Daoy (cell line): ENCODE measurements around the gene IGFLR1. TPM values are rescaled to one million over a fixed set of nuclear protein-coding genes. Genes with fewer than 3 reads are reported as not detected.
"Not testable (repeated sequence)": the region's sequence is repeated elsewhere in the genome, so short reads cannot be mapped to it uniquely, and the experiment has no call there.

Source experiments
- DNase-seq: peaks from one replicate; pipeline ENCODE4 v3.0.0-alpha.2; 2015; ENCODE audit warnings: low read depth
- total RNA-seq: library from RNA; depleted of rRNA; stranded (reverse); fragments of >200 nt; shearing (Covaris generic); gene quantifications from 2 replicates; pipeline ENCODE4 v1.2.3, GENCODE V29; 2014

The IGFLR1 gene
- total RNA-seq, 1 experiment from 2014 or later: 3.9 TPM

GRCh38 chr19:35724132-35724531 lies 18.1 kb downstream of the IGFLR1 start:
- DNase-seq: not testable (repeated sequence)

- no peak for DNase-seq
Observed at GRCh38 chr19:35723671-35724070, 18.6 kb downstream of the IGFLR1 start.

DNA sequence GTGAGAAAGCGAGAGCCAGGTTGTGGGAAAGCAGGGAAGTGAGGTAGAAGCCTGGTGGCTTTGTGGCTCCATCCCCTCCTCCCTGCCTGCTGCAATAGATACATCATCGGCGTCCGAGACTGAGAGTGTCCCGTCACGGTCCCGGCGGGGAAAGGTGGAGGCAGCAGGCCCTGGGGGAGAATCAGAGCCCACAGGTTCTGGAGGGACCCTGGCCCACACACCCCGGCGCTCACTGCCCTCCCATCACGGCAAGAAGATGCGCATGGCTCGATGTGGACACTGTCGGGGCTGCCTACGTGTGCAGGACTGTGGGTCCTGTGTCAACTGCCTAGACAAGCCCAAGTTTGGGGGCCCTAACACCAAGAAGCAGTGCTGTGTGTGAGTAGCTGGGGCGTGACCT lies 19.4 kb downstream of the IGFLR1 start:
- DNase-seq: no peak

- no peak for DNase-seq
Observed at GRCh38 chr19:35722461-35722860, 19.8 kb downstream of the IGFLR1 start.

DNA sequence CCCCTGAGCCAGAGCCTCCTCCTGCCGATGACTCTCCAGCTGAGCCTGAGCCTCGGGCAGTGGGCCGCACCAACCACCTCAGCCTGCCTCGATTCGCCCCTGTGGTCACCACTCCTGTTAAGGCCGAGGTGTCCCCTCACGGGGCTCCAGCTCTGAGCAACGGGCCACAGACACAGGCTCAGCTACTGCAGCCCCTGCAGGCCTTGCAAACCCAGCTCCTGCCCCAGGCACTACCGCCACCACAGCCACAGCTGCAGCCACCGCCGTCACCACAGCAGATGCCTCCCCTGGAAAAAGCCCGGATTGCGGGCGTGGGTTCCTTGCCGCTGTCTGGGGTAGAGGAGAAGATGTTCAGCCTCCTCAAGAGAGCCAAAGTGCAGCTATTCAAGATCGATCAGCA lies 20.9 kb downstream of the IGFLR1 start:
- no peak for DNase-seq

- no peak for DNase-seq
Observed at GRCh38 chr19:35720648-35721047, 21.6 kb downstream of the IGFLR1 start.

- no peak for DNase-seq
Observed at GRCh38 chr19:35720163-35720524, 22.1 kb downstream of the IGFLR1 start.

DNA sequence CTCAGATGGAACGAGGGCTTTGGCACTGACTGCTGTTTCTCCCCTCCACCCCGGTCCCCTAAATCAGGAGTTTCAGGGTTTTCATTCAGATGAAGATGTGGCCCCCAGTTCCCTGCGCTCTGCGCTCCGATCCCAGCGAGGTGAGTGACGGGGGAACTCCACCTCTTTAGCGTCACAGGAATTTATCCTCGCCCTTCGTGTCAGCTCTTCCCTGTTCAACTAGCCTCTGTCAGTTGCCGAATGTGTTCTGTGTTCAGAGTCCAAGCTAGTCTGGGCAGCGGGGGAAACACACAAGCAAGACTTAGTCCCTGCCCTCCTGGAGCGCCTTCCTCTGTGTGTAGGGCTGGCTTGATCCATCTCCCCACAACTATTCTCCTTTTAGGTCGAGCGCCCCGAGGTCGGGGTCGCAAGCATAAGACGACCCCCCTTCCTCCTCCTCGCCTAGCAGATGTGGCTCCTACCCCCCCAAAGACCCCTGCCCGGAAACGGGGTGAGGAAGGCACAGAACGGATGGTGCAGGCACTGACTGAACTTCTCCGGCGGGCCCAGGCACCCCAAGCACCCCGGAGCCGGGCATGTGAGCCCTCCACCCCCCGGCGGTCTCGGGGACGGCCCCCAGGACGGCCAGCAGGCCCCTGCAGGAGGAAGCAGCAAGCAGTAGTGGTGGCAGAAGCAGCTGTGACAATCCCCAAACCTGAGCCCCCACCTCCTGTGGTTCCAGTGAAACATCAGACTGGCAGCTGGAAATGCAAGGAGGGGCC lies 22.7 kb downstream of the IGFLR1 start:
- DNase-seq: no peak

- DNase-seq: peak; percentile 37
Observed at GRCh38 chr19:35718345-35719041, 23.8 kb downstream of the IGFLR1 start.

- DNase-seq: no peak
Observed at GRCh38 chr19:35717665-35718344, 24.4 kb downstream of the IGFLR1 start, which contains the start of gene KMT2B. KMT2B (plus strand) TSS chr19:35718003; CDS start chr19:35718019, 16 bp downstream.

DNA sequence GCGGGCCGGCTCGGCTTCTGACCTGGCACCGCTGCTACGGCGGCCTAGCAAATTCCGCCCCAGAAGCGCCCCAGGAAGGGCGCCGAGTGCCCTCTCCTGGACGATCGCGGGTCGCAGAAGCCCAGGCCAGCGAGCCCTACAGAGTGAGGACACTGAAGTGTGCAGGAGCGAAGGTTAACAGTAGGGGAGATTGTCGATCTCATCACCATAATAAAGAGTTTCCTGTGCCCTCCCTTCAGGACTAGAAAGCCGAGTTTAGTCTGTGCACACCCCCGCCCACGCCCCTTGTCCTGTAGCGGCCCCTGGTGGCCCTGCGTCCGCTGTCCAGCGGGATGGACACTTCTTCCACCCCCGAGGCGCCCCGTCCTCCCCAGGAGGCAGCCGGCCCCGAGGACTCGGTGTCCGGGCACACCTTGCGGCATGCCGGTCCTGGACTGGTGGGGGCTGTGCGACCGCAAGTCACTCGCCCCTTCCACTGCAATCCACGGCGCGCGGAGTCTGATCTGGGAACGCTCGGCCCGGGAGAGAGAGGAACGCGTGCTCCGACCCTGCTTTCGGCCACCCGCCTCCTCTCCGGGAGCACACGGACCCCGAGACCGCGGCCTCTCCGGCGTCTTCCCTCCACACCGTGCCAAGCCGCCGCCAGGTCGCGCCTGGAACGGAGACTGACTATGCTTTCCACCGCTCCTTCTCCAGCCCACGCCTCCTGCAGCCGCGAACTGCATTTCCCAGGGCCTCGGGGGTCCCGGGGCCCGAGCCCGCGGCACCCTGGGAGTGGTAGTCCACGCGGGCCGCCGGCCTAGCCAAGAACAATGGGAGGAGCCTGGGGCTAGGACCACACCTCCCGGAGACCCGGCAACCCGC lies 25.2 kb downstream of the IGFLR1 start:
- DNase-seq: peak; percentile 97

- peak; percentile 67 for DNase-seq
Observed at GRCh38 chr19:35715981-35716800, 26.1 kb downstream of the IGFLR1 start.

- DNase-seq: no peak
Observed at GRCh38 chr19:35715355-35715809, 26.9 kb downstream of the IGFLR1 start.

DNA sequence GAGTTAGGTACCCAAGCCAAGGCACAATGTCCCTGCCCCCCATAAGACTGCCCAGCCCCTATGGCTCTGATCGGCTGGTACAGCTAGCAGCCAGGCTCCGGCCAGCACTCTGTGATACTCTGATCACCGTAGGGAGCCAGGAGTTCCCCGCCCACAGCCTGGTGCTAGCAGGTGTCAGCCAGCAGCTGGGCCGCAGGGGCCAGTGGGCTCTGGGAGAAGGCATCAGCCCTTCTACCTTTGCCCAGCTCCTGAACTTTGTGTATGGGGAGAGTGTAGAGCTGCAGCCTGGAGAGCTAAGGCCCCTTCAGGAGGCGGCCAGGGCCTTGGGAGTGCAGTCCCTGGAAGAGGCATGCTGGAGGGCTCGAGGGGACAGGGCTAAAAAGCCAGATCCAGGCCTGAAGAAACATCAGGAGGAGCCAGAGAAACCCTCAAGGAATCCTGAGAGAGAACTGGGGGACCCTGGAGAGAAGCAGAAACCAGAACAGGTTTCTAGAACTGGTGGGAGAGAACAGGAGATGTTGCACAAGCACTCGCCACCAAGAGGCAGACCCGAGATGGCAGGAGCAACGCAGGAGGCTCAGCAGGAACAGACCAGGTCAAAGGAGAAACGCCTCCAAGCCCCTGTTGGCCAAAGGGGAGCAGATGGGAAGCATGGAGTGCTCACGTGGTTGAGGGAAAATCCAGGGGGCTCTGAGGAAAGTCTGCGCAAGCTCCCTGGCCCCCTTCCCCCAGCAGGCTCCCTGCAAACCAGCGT lies 27.5 kb downstream of the IGFLR1 start:
- no peak for DNase-seq

GRCh38 chr19:35713904-35714495 lies 28.3 kb downstream of the IGFLR1 start:
- no peak for DNase-seq

DNA sequence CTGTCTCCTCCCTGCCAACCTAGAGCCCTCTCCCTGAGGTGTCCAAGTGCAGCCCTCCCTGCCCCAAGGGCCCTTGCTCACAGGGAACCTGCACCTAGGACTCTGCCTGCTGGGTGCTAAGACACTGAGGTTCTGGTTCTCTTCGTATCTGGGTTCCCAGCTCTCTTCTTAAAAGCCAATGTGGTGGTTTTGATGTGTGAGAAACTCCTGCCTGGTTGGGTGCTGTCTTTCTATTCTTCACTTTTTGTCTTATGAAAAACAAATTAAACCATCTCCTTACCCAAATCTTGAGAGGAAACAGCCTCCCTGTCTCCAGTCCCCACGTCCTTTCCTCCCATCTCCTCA lies 28.8 kb downstream of the IGFLR1 start:
- DNase-seq: no peak

DNA sequence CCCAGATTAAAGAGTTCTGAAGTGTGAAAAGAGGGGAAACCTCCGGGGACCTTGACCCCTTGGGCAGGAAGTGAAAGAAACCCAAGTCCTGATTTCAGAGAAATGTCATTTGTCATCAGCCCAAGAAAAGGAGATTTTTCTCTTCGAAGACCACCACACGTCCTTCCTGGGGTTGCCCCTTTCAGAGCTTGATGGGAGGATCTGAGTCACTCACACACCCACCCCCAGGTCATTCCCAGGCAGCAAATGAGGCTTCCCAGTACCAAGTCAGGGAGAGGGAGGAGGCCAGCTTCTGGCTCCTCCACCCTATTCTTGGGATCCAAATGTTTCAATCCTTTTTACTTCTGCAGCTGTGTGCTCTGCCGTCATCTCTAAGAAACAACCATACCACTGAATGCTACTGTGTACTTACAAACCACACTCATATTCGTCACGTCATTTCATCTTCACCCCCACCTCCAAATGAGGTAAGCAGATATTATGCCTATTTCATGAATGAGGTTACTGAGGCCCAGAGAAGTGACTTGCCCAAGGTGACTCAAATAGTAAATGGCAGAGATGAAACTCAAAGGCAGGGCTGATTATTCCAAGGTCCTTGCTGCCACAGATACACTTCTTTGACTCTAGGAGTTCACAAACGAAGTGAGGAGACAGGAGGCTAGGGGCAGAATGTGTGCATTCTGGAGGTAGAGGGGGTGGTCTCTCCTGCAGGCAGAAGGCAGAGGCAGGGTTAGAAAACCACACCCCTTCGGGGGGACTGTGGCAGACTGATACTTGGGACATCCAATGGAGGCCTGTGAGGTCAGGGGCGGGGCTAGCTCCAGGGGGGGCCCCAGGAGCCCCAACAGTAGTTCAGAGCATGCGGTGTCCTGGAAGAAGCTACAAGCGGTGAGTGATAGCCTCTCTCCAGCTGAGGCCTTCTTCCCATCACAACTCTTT lies 29.4 kb downstream of the IGFLR1 start:
- no peak for DNase-seq
